GM23248 (cell line): ENCODE results near the gene LDLRAD4. TPM values are rescaled to one million over a fixed set of nuclear protein-coding genes. Genes with fewer than 3 reads are reported as not detected.

Experiments used
- DNase-seq: peaks from one replicate; pipeline ENCODE4 v3.0.0-alpha.2; 2015
- H2AFZ ChIP-seq: fragments of 200-600 bp; sonication (generic); 2 replicates; pipeline ENCODE4 v1.6.1; 2016; ENCODE audit warnings: antibody characterized with exemption
- H3F3A ChIP-seq: fragments of 200-600 bp; sonication (generic); 2 replicates; pipeline ENCODE4 v1.6.1; 2016; ENCODE audit warnings: mild to moderate bottlenecking, antibody characterized with exemption, mixed run types; ENCODE audit not compliant: insufficient read depth
- H3K27ac ChIP-seq: fragments of 200-600 bp; sonication (generic); 2 replicates; pipeline ENCODE4 v1.5.1; 2016; ENCODE audit warnings: mild to moderate bottlenecking
- H3K27me3 ChIP-seq: fragments of 200-600 bp; sonication (generic); replicated peaks from 2 replicates; pipeline ENCODE4 v1.6.1; 2016; ENCODE audit warnings: mild to moderate bottlenecking; ENCODE audit not compliant: insufficient read depth
- H3K36me3 ChIP-seq: fragments of 200-600 bp; sonication (generic); 2 replicates; pipeline ENCODE4 v1.6.1; 2016; ENCODE audit warnings: low read depth, mild to moderate bottlenecking
- H3K4me1 ChIP-seq: fragments of 200-600 bp; sonication (generic); 2 replicates; pipeline ENCODE4 v1.6.1; 2016; ENCODE audit warnings: mild to moderate bottlenecking; ENCODE audit not compliant: insufficient read depth
- H3K4me2 ChIP-seq: fragments of 200-600 bp; sonication (generic); one replicate; pipeline ENCODE4 v1.6.1; 2016; ENCODE audit warnings: mild to moderate bottlenecking; ENCODE audit not compliant: unreplicated experiment
- H3K4me3 ChIP-seq: fragments of 200-600 bp; sonication (generic); 2 replicates; pipeline ENCODE4 v1.5.1; 2016; ENCODE audit warnings: mild to moderate bottlenecking
- H3K79me2 ChIP-seq: fragments of 200-600 bp; sonication (generic); 2 replicates; pipeline ENCODE4 v1.6.1; 2016; ENCODE audit warnings: mild to moderate bottlenecking; ENCODE audit not compliant: insufficient read depth
- H3K9ac ChIP-seq: fragments of 200-600 bp; sonication (generic); 2 replicates; pipeline ENCODE4 v1.6.1; 2016; ENCODE audit warnings: mild to moderate bottlenecking
- H3K9me2 ChIP-seq: fragments of 200-600 bp; sonication (generic); 2 replicates; pipeline ENCODE4 v1.6.1; 2016; ENCODE audit warnings: mixed run types, mild to moderate bottlenecking, moderate library complexity; ENCODE audit not compliant: insufficient read depth
- H3K9me3 ChIP-seq: fragments of 200-600 bp; sonication (generic); one replicate; pipeline ENCODE4 v1.6.1; 2017; ENCODE audit warnings: low read depth
- H4K20me1 ChIP-seq: fragments of 200-600 bp; sonication (generic); 2 replicates; pipeline ENCODE4 v1.6.0; 2016; ENCODE audit not compliant: insufficient read depth
- EZH2 ChIP-seq: fragments of 200-600 bp; sonication (generic); IDR thresholded peaks from 2 replicates; pipeline ENCODE4 v1.6.1; 2018; ENCODE audit warnings: antibody characterized with exemption, mild to moderate bottlenecking; ENCODE audit not compliant: insufficient read depth, poor library complexity, severe bottlenecking
- EZH2phosphoT487 ChIP-seq: fragments of 200-600 bp; sonication (generic); IDR thresholded peaks from 2 replicates; pipeline ENCODE4 v1.6.1; 2018; ENCODE audit warnings: antibody characterized with exemption, moderate library complexity, mild to moderate bottlenecking, low read depth; ENCODE audit not compliant: insufficient read depth
- WGBS, 2 experiments: methylation state at CpG; one replicate each; pipeline ENCODE4 v1.1.6; 2015 to 2017; ENCODE audit warnings: low lambda C conversion rate in 2 of 2, low coverage in 1 of 2; ENCODE audit errors: missing lambda C conversion rate in 2 of 2; 5-methylcytosine and 5-hydroxymethylcytosine counted together
- in situ Hi-C: fragments of 300-500 bp; cut with MboI; formaldehyde crosslinking; loops from 2 replicates; pipeline ENCODE4 v1.15.0; 2020
- polyA plus RNA-seq: library from polyadenylated mRNA; unstranded; fragments of >200 nt; fragmentation: Nextera tagmentation; extraction: Ambion mirVana; gene quantifications from 2 replicates; pipeline ENCODE4 v1.2.1, GENCODE V29; 2016
- total RNA-seq: library from RNA; depleted of rRNA; stranded (reverse); fragments of >200 nt; shearing (Covaris generic); gene quantifications from 2 replicates; pipeline ENCODE4 v1.2.3, GENCODE V29; 2014

The LDLRAD4 gene
- total and polyA plus RNA-seq, 2 experiments from 2014 or later, result not detected

- Histone ChIP-seq H3K4me3 (no peak overlapping the region), H3K4me1 (peaks cover 10% of the 10 kb centered on the region), H2AFZ (no peak overlapping the region), H3K4me2 (no peak overlapping the region), H4K20me1 (no peaks in the 10 kb centered on the region), H3K9me3 (no peaks in the 10 kb centered on the region), H3K27ac (no peak overlapping the region), H3F3A (no peaks in the 10 kb centered on the region), H3K9ac (no peak overlapping the region), H3K36me3 (no peaks in the 10 kb centered on the region), H3K9me2 (no peaks in the 10 kb centered on the region), H3K27me3 (no peaks in the 10 kb centered on the region), H3K79me2 (no peaks in the 10 kb centered on the region)
- 92 to 94% methylated on average over 9 of the region's 9 CpGs for WGBS, 2 experiments
- no peak for DNase-seq
- in situ Hi-C loops, result no loop called here
- no peak for TF ChIP-seq EZH2
- no peak for TF ChIP-seq EZH2phosphoT487
Observed at GRCh38 chr18:13449651-13450050, 231.1 kb downstream of the LDLRAD4 start.

GRCh38 chr18:13450289-13451212 lies 232.0 kb downstream of the LDLRAD4 start:
- H3K9me3 ChIP-seq, result no peaks in the 10 kb centered on the region
- DNase-seq, result no peak
- no peak for TF ChIP-seq EZH2
- TF ChIP-seq EZH2phosphoT487, result no peak
- H3K9me2 ChIP-seq, result no peaks in the 10 kb centered on the region
- no peak overlapping the region for H3K4me2 ChIP-seq
- H2AFZ ChIP-seq, result no peak overlapping the region
- no peaks in the 10 kb centered on the region for H4K20me1 ChIP-seq
- whole genome bisulfite sequencing, 2 experiments, result 84 to 87% methylated on average over 10 of the region's 10 CpGs
- in situ Hi-C loops, result no loop called here
- no peaks in the 10 kb centered on the region for H3F3A ChIP-seq
- no peaks in the 10 kb centered on the region for H3K79me2 ChIP-seq
- H3K27me3 ChIP-seq, result no peaks in the 10 kb centered on the region
- H3K9ac ChIP-seq, result no peak overlapping the region
- H3K36me3 ChIP-seq, result no peaks in the 10 kb centered on the region
- H3K4me1 ChIP-seq, result peaks cover 10% of the 10 kb centered on the region
- H3K4me3 ChIP-seq, result no peak overlapping the region
- H3K27ac ChIP-seq, result no peak overlapping the region

DNA sequence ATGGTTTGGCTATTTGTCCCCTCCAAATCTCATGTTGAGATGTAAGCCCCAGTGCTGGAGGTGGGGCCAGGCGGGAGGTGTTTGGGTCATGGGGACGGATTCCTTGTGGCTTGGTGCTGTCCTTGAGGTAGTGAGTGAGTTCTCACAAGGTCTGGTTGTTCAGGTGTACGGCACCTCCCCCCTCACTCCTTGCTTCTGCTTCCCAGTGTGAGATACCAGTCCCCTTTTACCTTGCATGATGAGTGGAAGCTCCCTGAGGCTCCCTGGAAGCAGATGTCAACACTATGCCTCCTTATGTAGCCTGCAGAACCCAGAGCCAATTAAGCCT lies 232.6 kb downstream of the LDLRAD4 start:
- TF ChIP-seq EZH2 (no peak), EZH2phosphoT487 (no peak)
- no peak for DNase-seq
- in situ Hi-C loops, result no loop called here
- H3K79me2 ChIP-seq, result no peaks in the 10 kb centered on the region
- no peak overlapping the region for H2AFZ ChIP-seq
- no peak overlapping the region for H3K4me2 ChIP-seq
- 81 to 92% methylated on average over 3 of the region's 3 CpGs for whole genome bisulfite sequencing, 2 experiments
- no peak overlapping the region for H3K4me3 ChIP-seq
- no peaks in the 10 kb centered on the region for H3K36me3 ChIP-seq
- H3K9ac ChIP-seq, result no peak overlapping the region
- H3K9me3 ChIP-seq, result no peaks in the 10 kb centered on the region
- H3K27ac ChIP-seq, result no peak overlapping the region
- H4K20me1 ChIP-seq, result no peaks in the 10 kb centered on the region
- no peaks in the 10 kb centered on the region for H3K27me3 ChIP-seq
- H3K9me2 ChIP-seq, result no peaks in the 10 kb centered on the region
- no peaks in the 10 kb centered on the region for H3F3A ChIP-seq
- peaks cover 10% of the 10 kb centered on the region for H3K4me1 ChIP-seq

- Histone ChIP-seq H3K27ac (no peak overlapping the region), H3K27me3 (no peaks in the 10 kb centered on the region), H3K79me2 (no peaks in the 10 kb centered on the region), H3K4me2 (no peak overlapping the region), H2AFZ (0 out of 2 replicates have a peak overlapping the region, but pooled peaks have one; percentile 34), H3K9me2 (no peaks in the 10 kb centered on the region), H3K9me3 (no peaks in the 10 kb centered on the region), H3K4me1 (peaks cover 10% of the 10 kb centered on the region), H3F3A (no peaks in the 10 kb centered on the region), H3K36me3 (no peaks in the 10 kb centered on the region), H3K4me3 (no peak overlapping the region), H4K20me1 (no peaks in the 10 kb centered on the region), H3K9ac (no peak overlapping the region)
- WGBS, 2 experiments, result 50% methylated on average over 14 of the region's 14 CpGs
- in situ Hi-C loops, result no loop called here
- no peak for DNase-seq
- TF ChIP-seq EZH2phosphoT487 (no peak), EZH2 (no peak)
Observed at GRCh38 chr18:13451661-13452387, 233.3 kb downstream of the LDLRAD4 start.
